Neutrophil (primary cell): Measurements from ENCODE around the gene DNAI4.
"Not testable (repeated sequence)": the region's sequence is repeated elsewhere in the genome, so short reads cannot be mapped to it uniquely, and the experiment has no call there.

ENCODE experiments used
- H3K27ac ChIP-seq: fragments of 200-600 bp; sonication (generic); 2 replicates; pipeline ENCODE4 v1.5.1; 2016; ENCODE audit warnings: mild to moderate bottlenecking, moderate library complexity
- H3K27me3 ChIP-seq: fragments of 200-600 bp; sonication (generic); 2 replicates; pipeline ENCODE4 v1.6.0; 2016; ENCODE audit warnings: mild to moderate bottlenecking
- H3K36me3 ChIP-seq: fragments of 200-600 bp; sonication (generic); 2 replicates; pipeline ENCODE4 v1.5.1; 2017
- H3K4me1 ChIP-seq, 2 experiments: fragments of 200-600 bp in 1 of 2; sonication (generic) in 1 of 2; 1 replicate in 1 of 2; 2 replicates in 1 of 2; pipeline versions ENCODE4 v1.5.1 to v1.6.1; 2013 to 2016; ENCODE audit warnings: low read depth in 1 of 2, low read length in 1 of 2, mild to moderate bottlenecking in 1 of 2, moderate library complexity in 1 of 2; ENCODE audit not compliant: control insufficient read depth in 1 of 2, insufficient read depth in 1 of 2
- H3K4me3 ChIP-seq, 2 experiments: fragments of 200-600 bp in 1 of 2; sonication (generic) in 1 of 2; 1 replicate in 1 of 2; 2 replicates in 1 of 2; pipeline ENCODE4 v1.5.1; 2013 to 2016; ENCODE audit warnings: low read depth in 1 of 2, low read length in 1 of 2, mild to moderate bottlenecking in 1 of 2, moderate library complexity in 1 of 2
- H3K9me3 ChIP-seq: fragments of 200-600 bp; sonication (generic); 2 replicates; pipeline ENCODE4 v1.5.1; 2016
- CTCF ChIP-seq: fragments of 200-600 bp; sonication (generic); IDR thresholded peaks from 2 replicates; pipeline ENCODE4 v1.5.1; 2016; ENCODE audit warnings: antibody characterized with exemption

The DNAI4 gene

GRCh38 chr1:66791621-66792610 lies 132.7 kb downstream of the DNAI4 start:
- Histone ChIP-seq H3K4me3 (no peak overlapping the region), H3K4me1 (no peaks in the 10 kb centered on the region), H3K36me3 (no peaks in the 10 kb centered on the region), H3K27me3 (no peaks in the 10 kb centered on the region), H3K27ac (no peak overlapping the region), H3K9me3 (no peaks in the 10 kb centered on the region)
- TF ChIP-seq CTCF, result no peak

GRCh38 chr1:66788231-66788939 lies 136.3 kb downstream of the DNAI4 start:
- no peaks in the 10 kb centered on the region for H3K9me3 ChIP-seq
- H3K27ac ChIP-seq, result no peak overlapping the region
- H3K4me3 ChIP-seq, result no peak overlapping the region
- no peaks in the 10 kb centered on the region for H3K27me3 ChIP-seq
- H3K4me1 ChIP-seq, result no peaks in the 10 kb centered on the region
- H3K36me3 ChIP-seq, result no peaks in the 10 kb centered on the region
- TF ChIP-seq CTCF, result no peak

GRCh38 chr1:66787641-66788040 lies 137.0 kb downstream of the DNAI4 start:
- H3K4me1 ChIP-seq, result no peaks in the 10 kb centered on the region
- no peaks in the 10 kb centered on the region for H3K27me3 ChIP-seq
- TF ChIP-seq CTCF, result no peak
- no peak overlapping the region for H3K4me3 ChIP-seq
- no peak overlapping the region for H3K27ac ChIP-seq
- no peaks in the 10 kb centered on the region for H3K9me3 ChIP-seq
- H3K36me3 ChIP-seq, result no peaks in the 10 kb centered on the region

GRCh38 chr1:66785800-66786199 lies 138.9 kb downstream of the DNAI4 start:
- not testable (repeated sequence) for H3K36me3 ChIP-seq, H3K27me3 ChIP-seq, H3K27ac ChIP-seq, H3K4me1 ChIP-seq, H3K9me3 ChIP-seq, H3K4me3 ChIP-seq

- H3K27ac ChIP-seq, result no peak overlapping the region
- H3K36me3 ChIP-seq, result peaks cover 44% of the 10 kb centered on the region
- no peaks in the 10 kb centered on the region for H3K9me3 ChIP-seq
- H3K4me3 ChIP-seq, result no peak overlapping the region
- H3K4me1 ChIP-seq, result no peaks in the 10 kb centered on the region
- no peaks in the 10 kb centered on the region for H3K27me3 ChIP-seq
- TF ChIP-seq CTCF, result no peak
Observed at GRCh38 chr1:66779475-66780078, 145.1 kb downstream of the DNAI4 start.
